GM12873 (cell line): ENCODE measurements around the gene PRR27.

Experiments
- CTCF ChIP-seq: IDR thresholded peaks from 2 replicates; pipeline ENCODE4 v1.5.1; 2012; ENCODE audit warnings: low read depth, mild to moderate bottlenecking, moderate library complexity, low read length, control low read depth; ENCODE audit not compliant: insufficient read depth; ENCODE audit errors: missing control alignments

The PRR27 gene

GRCh38 chr4:70196857-70197256, 42.8 kb downstream of the PRR27 start:
- TF ChIP-seq CTCF = no peak

- TF ChIP-seq CTCF = no peak
Observed at GRCh38 chr4:70197842-70198241, 43.8 kb downstream of the PRR27 start.

GRCh38 chr4:70203601-70204000, 49.6 kb downstream of the PRR27 start:
- TF ChIP-seq CTCF = no peak
